ENCODE results near the gene CACNA2D1. TPM values are rescaled to one million over a fixed set of nuclear protein-coding genes. Genes with fewer than 3 reads are reported as not detected.

CACNA2D1 gene
- total RNA-seq, 4 donors from 2014 or later: 41.8 to 125 (median 56.2) TPM

DNA sequence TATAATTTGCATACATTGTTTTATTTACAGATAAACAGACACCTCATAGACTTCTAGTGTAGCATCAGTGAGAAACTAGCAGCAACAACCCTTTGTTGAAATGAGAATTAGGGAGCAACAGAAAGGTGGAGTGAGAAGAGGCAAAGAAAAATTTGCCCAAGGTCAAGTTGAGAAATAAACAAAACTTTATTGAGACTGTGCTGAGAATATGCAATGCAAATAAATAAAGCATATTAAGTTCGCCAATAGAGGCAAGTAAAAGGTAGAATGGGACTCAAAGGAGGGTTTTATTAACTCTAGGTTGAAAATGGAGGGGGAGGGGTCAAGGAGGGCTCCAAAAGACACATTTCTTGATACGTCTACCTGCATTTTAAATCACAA is 49.7 kb downstream of the CACNA2D1 start:
- TF ChIP-seq, protein P1, sequence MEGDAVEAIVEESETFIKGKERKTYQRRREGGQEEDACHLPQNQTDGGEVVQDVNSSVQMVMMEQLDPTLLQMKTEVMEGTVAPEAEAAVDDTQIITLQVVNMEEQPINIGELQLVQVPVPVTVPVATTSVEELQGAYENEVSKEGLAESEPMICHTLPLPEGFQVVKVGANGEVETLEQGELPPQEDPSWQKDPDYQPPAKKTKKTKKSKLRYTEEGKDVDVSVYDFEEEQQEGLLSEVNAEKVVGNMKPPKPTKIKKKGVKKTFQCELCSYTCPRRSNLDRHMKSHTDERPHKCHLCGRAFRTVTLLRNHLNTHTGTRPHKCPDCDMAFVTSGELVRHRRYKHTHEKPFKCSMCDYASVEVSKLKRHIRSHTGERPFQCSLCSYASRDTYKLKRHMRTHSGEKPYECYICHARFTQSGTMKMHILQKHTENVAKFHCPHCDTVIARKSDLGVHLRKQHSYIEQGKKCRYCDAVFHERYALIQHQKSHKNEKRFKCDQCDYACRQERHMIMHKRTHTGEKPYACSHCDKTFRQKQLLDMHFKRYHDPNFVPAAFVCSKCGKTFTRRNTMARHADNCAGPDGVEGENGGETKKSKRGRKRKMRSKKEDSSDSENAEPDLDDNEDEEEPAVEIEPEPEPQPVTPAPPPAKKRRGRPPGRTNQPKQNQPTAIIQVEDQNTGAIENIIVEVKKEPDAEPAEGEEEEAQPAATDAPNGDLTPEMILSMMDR (IDR thresholded peaks at IDR 0.05; ENCODE audit: low read depth): no peak

DNA sequence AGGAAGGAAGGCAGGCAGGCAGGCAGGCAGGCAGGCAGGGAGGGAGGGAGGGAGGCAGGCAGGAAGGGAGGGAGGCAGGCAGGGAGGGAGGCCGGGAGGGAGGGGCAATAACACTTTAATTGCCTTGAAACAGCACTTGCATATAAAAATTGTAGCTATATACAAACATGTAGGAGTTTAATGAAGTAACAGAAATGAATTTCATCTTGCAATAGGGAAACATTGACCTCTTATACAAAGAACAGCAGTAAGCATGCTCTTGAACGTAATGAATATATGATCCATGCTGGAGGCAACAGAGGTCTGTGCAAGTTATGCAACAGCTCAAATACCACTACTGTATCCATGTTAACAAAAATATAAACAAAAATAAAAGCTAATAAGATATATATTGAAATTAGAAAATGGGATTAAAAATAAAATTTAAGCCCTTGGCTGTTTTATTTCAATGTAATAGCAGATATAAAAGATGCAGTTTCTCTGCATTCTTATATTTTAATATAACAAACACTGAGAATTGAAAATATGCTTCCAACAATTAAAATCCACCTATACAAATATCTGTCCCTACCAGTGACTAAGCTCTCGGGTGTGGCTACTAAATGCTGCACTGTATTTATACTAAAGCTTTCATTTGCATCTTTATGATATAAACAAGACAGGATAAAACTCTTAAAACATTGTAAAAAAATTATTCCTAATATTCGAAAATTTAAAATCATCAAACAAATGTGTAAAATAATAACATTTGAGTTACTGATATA is 50.3 kb downstream of the CACNA2D1 start:
- TF ChIP-seq, protein P1 (IDR thresholded peaks at IDR 0.05; ENCODE audit: low read depth): no peak

DNA sequence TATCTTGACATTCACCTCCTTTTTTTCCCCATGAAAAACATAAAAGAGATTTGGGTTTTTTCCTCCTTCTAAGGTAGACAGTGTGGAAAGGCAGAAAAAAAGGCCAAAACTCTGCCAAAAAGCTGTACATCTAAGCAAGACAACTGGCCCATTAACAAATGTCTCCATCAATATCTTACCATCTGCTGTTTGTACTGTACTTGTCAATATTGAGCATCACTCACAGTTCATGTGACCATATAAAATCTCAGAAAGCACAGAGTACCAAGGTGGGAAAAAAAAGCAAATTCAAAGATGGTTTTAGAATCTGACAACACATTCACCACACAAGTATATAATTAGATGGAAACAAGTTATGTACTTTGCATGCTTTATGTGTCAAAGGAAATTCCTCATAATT is 52.6 kb downstream of the CACNA2D1 start:
- TF ChIP-seq, protein P1 (IDR thresholded peaks at IDR 0.05; ENCODE audit: low read depth): no peak

DNA sequence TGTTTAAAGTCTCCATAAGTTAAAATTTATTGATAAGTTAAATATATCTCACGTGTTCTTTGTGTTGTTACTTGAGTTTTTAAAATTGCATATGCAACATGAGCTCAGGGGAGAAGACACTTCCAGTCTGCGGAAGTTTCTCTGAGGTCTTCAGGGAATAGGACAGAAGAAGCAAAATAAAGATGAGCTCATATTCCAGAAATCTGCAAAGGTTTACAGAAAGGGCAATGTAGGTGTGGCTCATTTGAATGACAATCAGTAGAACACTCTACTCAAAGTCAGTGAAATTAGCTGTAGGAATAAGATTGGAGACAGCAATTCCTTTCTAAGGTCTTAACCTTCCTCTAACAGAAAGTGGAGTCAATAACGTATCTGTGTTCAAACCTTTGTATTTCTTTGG is 53.7 kb downstream of the CACNA2D1 start:
- TF ChIP-seq, protein P1 (IDR thresholded peaks at IDR 0.05; ENCODE audit: low read depth): no peak

DNA sequence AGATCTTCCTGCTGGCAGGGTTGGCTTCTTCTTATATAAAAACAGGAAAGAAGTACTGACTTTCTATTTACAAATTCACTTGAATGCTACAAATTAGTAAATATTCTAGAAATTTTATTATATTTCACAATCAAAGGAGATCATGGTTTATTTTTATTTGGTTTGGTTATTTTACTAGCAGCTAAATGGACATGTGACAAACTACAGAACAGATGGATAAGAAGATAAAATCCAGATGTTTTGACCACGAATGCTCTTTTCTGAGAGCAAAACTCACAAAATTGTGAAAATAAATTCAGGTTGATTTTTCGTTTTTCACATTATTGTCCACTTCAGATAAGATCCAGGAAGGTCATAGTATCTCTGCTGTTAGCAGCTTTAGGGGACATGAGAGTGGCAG is 55.4 kb downstream of the CACNA2D1 start:
- TF ChIP-seq, protein P1 (IDR thresholded peaks at IDR 0.05; ENCODE audit: low read depth): no peak

DNA sequence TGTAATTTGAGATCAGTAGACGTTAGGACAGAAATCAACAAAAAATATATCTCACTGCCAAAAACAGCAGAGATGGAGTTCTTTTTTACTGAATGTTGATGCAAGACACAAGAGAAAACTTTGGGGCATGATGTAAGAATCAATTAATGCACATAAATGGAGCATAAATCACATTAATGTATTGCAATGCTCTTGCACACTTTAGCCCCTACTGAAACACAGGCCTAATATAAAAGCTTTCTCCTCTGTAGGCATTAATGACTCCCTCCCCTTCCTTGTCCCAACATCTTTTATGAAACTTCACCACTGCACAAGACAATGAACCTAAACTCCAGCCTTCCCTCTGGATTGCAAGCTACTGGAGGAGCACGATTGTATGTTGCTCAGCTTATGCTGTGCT is 58.8 kb downstream of the CACNA2D1 start:
- TF ChIP-seq, protein P1 (IDR thresholded peaks at IDR 0.05; ENCODE audit: low read depth): no peak

DNA sequence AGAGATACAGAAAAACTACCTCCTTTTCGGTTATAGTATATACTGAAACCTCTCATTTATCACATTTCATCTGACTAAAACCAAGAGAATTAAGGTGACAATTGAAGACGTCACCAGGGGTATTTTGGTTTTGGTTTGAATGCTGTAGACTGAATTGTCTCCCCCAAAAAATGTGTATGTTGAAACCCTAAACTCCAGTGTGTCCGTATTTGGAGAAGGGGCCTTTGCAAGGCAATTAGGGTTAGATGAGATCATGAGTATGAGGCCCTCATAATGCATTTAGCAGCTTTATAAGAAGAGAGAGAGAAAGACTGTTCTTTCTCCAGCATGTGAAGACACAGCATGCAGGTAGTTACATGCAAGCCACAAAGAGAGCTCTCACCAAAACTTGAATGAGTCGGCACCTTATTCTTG is 59.5 kb downstream of the CACNA2D1 start:
- TF ChIP-seq, protein P1 (IDR thresholded peaks at IDR 0.05; ENCODE audit: low read depth): no peak
